Suprapubic skin (tissue), 4 donors: ENCODE data around the gene BTBD1. TPM values are rescaled to one million over a fixed set of nuclear protein-coding genes. Genes with fewer than 3 reads are reported as not detected.
A peak's percentile ranks its signal among the peaks of the same experiment; 100 is the strongest.
"Not testable (repeated sequence)": the region's sequence is repeated elsewhere in the genome, so short reads cannot be mapped to it uniquely, and the experiment has no call there.

Experiments
- DNase-seq, 2 donors: peaks; one replicate each; pipeline ENCODE4 v3.0.0-alpha.2; 2019; ENCODE audit warnings: low spot score in 2 of 2
- H3K27ac ChIP-seq: fragments of 200-600 bp; sonication (generic); one replicate; pipeline ENCODE4 v1.5.1; 2019
- H3K27me3 ChIP-seq: fragments of 200-600 bp; sonication (generic); one replicate; pipeline ENCODE4 v1.5.1; 2019
- H3K36me3 ChIP-seq: fragments of 200-600 bp; sonication (generic); one replicate; pipeline ENCODE4 v1.5.1; 2019
- H3K4me1 ChIP-seq: fragments of 200-600 bp; sonication (generic); one replicate; pipeline ENCODE4 v1.5.1; 2019
- H3K4me3 ChIP-seq: fragments of 200-600 bp; sonication (generic); one replicate; pipeline ENCODE4 v1.5.1; 2019; ENCODE audit warnings: mild to moderate bottlenecking
- H3K9me3 ChIP-seq: fragments of 200-600 bp; sonication (generic); one replicate; pipeline ENCODE4 v1.5.1; 2019
- EP300 ChIP-seq: sonication (generic); formaldehyde crosslinking; IDR thresholded peaks from one replicate; pipeline ENCODE4 v1.6.1; 2017; ENCODE audit warnings: antibody characterized with exemption
- POLR2A ChIP-seq, 2 donors: fragments of 450-650 bp; IDR thresholded peaks; one replicate each; pipeline ENCODE4 v1.6.1; 2017; ENCODE audit warnings: antibody characterized with exemption in 2 of 2, mild to moderate bottlenecking in 2 of 2, moderate library complexity in 2 of 2
- POLR2AphosphoS5 ChIP-seq, 3 donors: sonication (generic); formaldehyde crosslinking; IDR thresholded peaks; one replicate each; pipeline ENCODE4 v1.6.1; 2017; ENCODE audit warnings: antibody characterized with exemption in 3 of 3
- WGBS: methylation state at CpG from one replicate; pipeline ENCODE4 v1.1.5; 2018; 5-methylcytosine and 5-hydroxymethylcytosine counted together
- total RNA-seq, 4 donors: library from RNA; depleted of rRNA; stranded (reverse); fragments of >200 nt; gene quantifications; one replicate each; pipeline ENCODE4 v1.1.0, GENCODE V29; 2016
- TF ChIP-seq, protein P1 (sequence below), 2 donors: fragments of 200-600 bp in 1 of 2; fragments of 450-650 bp in 1 of 2; sonication (generic) in 1 of 2; IDR thresholded peaks; one replicate each; pipeline ENCODE4 v1.5.1; 2016 to 2019; ENCODE audit warnings: antibody characterized with exemption in 2 of 2, mild to moderate bottlenecking in 1 of 2, moderate library complexity in 1 of 2

BTBD1 gene
- total RNA-seq, 4 donors from 2014 or later: 43.9 to 54.3 (median 50.0) TPM

DNA sequence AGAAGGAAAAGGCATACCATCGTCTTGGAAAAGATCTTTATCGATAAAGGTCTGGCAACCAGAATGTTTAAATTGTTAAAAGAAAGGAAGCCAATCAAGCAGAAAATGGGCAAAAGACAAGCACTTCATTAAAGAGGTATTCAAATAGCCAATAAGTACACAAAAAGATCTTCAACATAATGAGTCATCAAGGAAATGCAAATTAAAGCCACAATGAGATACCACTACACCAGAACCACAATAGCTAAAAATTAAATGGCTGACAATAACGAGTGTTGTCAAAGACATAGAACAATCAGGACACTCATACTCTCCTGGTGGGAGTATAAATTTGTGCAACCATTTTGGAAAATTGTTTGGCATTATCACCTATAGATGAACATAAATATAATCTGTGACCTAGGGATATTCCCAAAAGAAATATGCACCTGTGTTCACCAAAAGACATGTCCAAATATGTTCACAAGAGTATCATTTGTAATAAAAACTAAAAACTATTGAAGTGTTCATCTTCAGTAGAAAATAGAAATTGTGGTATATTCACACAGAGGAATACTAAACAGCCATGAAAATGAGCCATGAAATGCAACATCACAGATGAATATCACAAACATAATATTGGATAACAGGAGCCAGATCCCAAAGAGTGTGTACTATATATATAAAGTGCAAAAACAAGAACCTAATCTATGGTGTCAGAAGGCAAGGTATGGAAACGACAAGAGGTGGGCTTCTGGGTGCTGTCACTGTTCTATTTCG, 14.4 kb upstream of the BTBD1 start:
- no peak overlapping the region for H3K27ac ChIP-seq
- DNase-seq: no peak
- no peak for TF ChIP-seq POLR2AphosphoS5 (IDR thresholded peaks at IDR 0.05)
- no peak for TF ChIP-seq POLR2A (IDR thresholded peaks at IDR 0.05)
- TF ChIP-seq, protein P1, sequence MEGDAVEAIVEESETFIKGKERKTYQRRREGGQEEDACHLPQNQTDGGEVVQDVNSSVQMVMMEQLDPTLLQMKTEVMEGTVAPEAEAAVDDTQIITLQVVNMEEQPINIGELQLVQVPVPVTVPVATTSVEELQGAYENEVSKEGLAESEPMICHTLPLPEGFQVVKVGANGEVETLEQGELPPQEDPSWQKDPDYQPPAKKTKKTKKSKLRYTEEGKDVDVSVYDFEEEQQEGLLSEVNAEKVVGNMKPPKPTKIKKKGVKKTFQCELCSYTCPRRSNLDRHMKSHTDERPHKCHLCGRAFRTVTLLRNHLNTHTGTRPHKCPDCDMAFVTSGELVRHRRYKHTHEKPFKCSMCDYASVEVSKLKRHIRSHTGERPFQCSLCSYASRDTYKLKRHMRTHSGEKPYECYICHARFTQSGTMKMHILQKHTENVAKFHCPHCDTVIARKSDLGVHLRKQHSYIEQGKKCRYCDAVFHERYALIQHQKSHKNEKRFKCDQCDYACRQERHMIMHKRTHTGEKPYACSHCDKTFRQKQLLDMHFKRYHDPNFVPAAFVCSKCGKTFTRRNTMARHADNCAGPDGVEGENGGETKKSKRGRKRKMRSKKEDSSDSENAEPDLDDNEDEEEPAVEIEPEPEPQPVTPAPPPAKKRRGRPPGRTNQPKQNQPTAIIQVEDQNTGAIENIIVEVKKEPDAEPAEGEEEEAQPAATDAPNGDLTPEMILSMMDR (IDR thresholded peaks at IDR 0.05): no peak
- no peak for TF ChIP-seq EP300
- peaks cover 31% of the 10 kb centered on the region for H3K27me3 ChIP-seq
- H3K9me3 ChIP-seq: no peaks in the 10 kb centered on the region
- WGBS: 78% methylated on average over 5 of the region's 5 CpGs
- H3K4me1 ChIP-seq: no peaks in the 10 kb centered on the region
- no peaks in the 10 kb centered on the region for H3K36me3 ChIP-seq
- no peak overlapping the region for H3K4me3 ChIP-seq

DNA sequence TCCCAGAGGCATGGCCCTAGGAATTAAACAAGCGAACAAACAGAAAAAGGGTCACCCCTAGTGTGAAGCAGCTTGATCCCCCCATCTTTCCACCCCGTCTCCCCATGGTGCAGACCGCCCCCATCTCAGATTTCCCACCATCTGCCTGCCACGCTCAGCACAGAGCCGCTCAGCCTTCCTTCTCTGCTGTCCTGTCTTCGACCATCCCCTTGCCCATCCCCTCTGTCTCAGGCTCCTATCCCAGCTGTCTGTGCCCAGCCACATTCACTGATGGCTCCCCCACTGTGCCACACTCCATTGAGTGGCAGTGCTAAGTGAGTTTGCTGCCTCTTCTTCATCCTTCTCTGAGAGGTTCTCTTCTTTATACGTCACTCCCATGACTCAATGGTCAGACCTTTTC, 11.7 kb upstream of the BTBD1 start:
- no peak for DNase-seq
- no peaks in the 10 kb centered on the region for H3K36me3 ChIP-seq
- H3K4me1 ChIP-seq: no peaks in the 10 kb centered on the region
- WGBS: 63% methylated on average over 7 of the region's 7 CpGs
- TF ChIP-seq, protein P1 (IDR thresholded peaks at IDR 0.05): no peak
- TF ChIP-seq POLR2AphosphoS5 (IDR thresholded peaks at IDR 0.05): no peak
- TF ChIP-seq EP300: no peak
- no peak for TF ChIP-seq POLR2A (IDR thresholded peaks at IDR 0.05)
- H3K27me3 ChIP-seq: peaks cover 37% of the 10 kb centered on the region
- peaks cover under 1% of the 10 kb centered on the region for H3K9me3 ChIP-seq
- H3K27ac ChIP-seq: no peak overlapping the region
- H3K4me3 ChIP-seq: no peak overlapping the region

DNA sequence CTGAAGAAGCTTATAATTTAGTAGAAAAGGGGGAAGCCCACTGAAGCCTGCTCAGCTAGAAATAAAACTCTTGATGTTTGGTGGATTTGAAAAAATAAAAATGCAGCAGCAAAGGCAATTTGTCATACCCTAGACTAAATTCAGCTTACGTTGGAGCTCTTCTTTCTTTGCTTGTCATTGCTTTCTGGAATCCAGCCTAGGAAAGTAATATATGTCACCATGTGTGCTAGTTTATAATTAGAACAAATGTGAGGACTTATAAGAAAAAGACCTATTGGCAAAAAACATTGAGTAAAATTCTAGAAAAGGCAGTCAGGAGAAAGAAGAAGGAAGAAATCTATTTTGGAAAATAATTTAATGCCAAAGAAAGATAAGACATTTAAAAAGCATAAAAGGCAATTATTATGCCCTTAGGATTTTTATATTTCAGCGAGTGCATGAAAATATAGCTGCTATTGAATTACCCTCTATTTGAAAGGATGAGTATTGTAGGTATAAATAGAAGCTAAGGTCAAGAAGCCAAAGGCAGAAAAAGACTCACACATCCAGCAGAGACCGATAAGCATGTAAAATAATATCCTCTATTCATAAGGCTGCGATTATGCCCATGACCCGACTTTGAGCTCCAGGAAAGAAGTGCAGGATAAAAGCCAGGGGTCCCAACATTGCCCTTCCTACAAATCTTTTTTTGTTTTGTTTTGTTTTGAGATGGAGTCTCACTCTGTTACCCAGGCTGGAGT, 10.6 kb upstream of the BTBD1 start:
- no peak overlapping the region for H3K27ac ChIP-seq
- WGBS: 48% methylated on average over 5 of the region's 5 CpGs
- no peak for DNase-seq
- peaks cover 37% of the 10 kb centered on the region for H3K27me3 ChIP-seq
- H3K4me3 ChIP-seq: no peak overlapping the region
- H3K36me3 ChIP-seq: no peaks in the 10 kb centered on the region
- TF ChIP-seq POLR2A (IDR thresholded peaks at IDR 0.05) (no peak), POLR2AphosphoS5 (IDR thresholded peaks at IDR 0.05) (no peak), EP300 (no peak)
- TF ChIP-seq, protein P1 (IDR thresholded peaks at IDR 0.05): no peak
- no peaks in the 10 kb centered on the region for H3K4me1 ChIP-seq
- H3K9me3 ChIP-seq: peaks cover 3% of the 10 kb centered on the region

DNA sequence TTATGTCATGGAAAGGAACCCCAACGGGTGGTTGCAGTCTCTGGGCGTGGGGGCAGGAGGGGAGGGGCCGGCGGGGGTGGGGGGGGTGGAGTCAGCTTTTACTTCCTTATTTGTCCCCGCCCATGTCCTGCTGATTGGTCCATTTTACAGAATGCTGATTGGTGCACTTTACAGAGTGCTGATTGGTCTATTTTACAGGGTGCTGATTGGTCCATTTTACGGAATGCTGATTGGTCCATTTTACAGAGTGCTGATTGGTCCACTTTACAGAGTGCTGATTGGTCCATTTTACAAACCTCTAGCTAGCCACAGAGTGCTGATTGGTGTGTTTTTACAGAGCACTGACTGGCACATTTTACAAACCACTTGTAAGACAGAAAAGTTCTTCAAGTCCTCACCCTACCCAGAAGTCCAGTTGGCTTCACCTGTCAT, 2.2 kb upstream of the BTBD1 start:
- 50% methylated on average over 6 of the region's 6 CpGs for WGBS
- not testable (repeated sequence) for H3K9me3 ChIP-seq, H3K27me3 ChIP-seq, H3K27ac ChIP-seq, H3K4me3 ChIP-seq, H3K36me3 ChIP-seq, DNase-seq
- H3K4me1 ChIP-seq: peaks cover 24% of the 10 kb centered on the region

DNA sequence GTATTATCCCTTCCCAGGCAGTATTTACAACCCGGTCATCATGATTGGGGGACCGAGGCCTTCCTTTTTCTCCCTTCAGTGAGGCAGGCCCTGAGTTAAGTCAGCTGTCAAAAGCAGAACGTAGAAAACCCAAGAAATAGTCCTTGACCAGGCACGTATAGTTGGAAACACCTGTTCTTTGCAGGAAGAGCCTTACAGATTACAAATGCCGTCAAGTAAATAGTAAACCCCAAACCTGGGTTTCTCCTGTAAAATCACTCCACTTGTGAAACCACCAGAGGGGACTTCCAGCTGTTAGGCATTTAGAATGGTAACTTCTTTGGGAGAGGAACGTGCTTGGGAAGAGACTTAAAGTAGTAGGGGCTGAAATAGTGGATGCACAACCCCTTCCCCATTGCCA, 1.0 kb upstream of the BTBD1 start:
- no peak for DNase-seq
- Histone ChIP-seq H3K4me3 (peak overlapping the region; percentile 78), H3K27me3 (no peaks in the 10 kb centered on the region), H3K9me3 (no peaks in the 10 kb centered on the region), H3K27ac (peak overlapping the region; percentile 90), H3K36me3 (no peaks in the 10 kb centered on the region), H3K4me1 (peaks cover 36% of the 10 kb centered on the region)
- WGBS: 76% methylated on average over 6 of the region's 6 CpGs
- TF ChIP-seq EP300 (no peak), POLR2A (IDR thresholded peaks at IDR 0.05) (no peak), POLR2AphosphoS5 (IDR thresholded peaks at IDR 0.05) (no peak)
- TF ChIP-seq, protein P1 (IDR thresholded peaks at IDR 0.05): no peak
